ENCODE measurements around the gene VOPP1.

The VOPP1 gene

GRCh38 chr7:55589905-55590304 is 17.6 kb upstream of the VOPP1 start:
- Histone ChIP-seq H3K27ac (ENCODE audit: low read depth, low read length) (no peak overlapping the region), H3K4me3 (ENCODE audit: low read length) (no peak overlapping the region), H3K9me2 (replicated peaks; ENCODE audit: control insufficient read depth, low read length) (no peaks in the 10 kb centered on the region), H3K4me1 (ENCODE audit: control insufficient read depth, low read length) (no peaks in the 10 kb centered on the region), H3K27me3 (ENCODE audit: control insufficient read depth, low read length) (peaks cover 42% of the 10 kb centered on the region), H3F3A (ENCODE audit: control insufficient read depth, insufficient read depth) (no peaks in the 10 kb centered on the region), H3K4me2 (ENCODE audit: low read length) (no peak overlapping the region), H3K79me2 (ENCODE audit: control insufficient read depth, low read length) (no peaks in the 10 kb centered on the region), H4K20me1 (ENCODE audit: control insufficient read depth, insufficient read depth, low read depth, low read length) (no peaks in the 10 kb centered on the region), H3K36me3 (ENCODE audit: control insufficient read depth, low read length) (no peaks in the 10 kb centered on the region), H3K9me3 (ENCODE audit: control insufficient read depth, insufficient read depth, low read length) (no peaks in the 10 kb centered on the region)
- TF ChIP-seq, protein P1, sequence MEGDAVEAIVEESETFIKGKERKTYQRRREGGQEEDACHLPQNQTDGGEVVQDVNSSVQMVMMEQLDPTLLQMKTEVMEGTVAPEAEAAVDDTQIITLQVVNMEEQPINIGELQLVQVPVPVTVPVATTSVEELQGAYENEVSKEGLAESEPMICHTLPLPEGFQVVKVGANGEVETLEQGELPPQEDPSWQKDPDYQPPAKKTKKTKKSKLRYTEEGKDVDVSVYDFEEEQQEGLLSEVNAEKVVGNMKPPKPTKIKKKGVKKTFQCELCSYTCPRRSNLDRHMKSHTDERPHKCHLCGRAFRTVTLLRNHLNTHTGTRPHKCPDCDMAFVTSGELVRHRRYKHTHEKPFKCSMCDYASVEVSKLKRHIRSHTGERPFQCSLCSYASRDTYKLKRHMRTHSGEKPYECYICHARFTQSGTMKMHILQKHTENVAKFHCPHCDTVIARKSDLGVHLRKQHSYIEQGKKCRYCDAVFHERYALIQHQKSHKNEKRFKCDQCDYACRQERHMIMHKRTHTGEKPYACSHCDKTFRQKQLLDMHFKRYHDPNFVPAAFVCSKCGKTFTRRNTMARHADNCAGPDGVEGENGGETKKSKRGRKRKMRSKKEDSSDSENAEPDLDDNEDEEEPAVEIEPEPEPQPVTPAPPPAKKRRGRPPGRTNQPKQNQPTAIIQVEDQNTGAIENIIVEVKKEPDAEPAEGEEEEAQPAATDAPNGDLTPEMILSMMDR (IDR thresholded peaks at IDR 0.05; ENCODE audit: low read depth, low read length, poor library complexity, severe bottlenecking) = no peak
- TF ChIP-seq EZH2phosphoT487 (IDR thresholded peaks at IDR 0.05; ENCODE audit: borderline replicate concordance, low read length) = no peak

DNA sequence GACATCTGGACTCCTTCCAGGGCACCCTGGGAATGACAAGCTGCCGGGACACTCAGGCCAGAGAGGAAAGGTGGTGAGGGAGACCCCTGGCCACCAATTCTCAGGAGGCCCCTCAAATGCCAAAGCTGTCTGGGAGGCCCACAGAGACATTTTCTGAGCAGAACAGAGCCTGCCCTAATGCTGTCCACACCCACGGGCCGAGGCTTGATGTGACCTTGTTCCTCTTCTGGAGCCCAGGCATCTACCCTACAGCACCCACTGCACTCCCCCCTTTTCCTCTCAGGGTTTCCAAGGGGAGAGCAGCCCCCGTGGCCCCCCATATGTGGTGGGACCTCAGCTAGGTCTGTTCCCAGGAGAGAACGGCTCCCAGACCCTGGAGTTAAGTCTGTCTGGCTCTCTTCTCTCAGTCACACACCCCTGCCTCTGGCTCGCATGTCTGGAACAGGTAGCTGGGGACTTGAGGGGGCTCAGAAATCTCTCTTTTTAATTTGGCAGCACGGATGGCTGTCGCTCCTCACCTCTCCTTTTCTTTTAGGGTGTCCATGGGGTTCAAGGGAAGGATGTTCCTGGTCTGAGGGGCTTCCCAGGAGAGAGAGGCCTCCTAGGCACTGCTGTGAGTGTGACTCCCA is 16.8 kb upstream of the VOPP1 start:
- no peak overlapping the region for H3K4me2 ChIP-seq (ENCODE audit: low read length)
- H3K4me1 ChIP-seq (ENCODE audit: control insufficient read depth, low read length) = no peaks in the 10 kb centered on the region
- no peak overlapping the region for H3K4me3 ChIP-seq (ENCODE audit: low read length)
- peaks cover 42% of the 10 kb centered on the region for H3K27me3 ChIP-seq (ENCODE audit: control insufficient read depth, low read length)
- H3K27ac ChIP-seq (ENCODE audit: low read depth, low read length) = no peak overlapping the region
- H3K79me2 ChIP-seq (ENCODE audit: control insufficient read depth, low read length) = no peaks in the 10 kb centered on the region
- TF ChIP-seq, protein P1 (IDR thresholded peaks at IDR 0.05; ENCODE audit: low read depth, low read length, poor library complexity, severe bottlenecking) = no peak
- no peak for TF ChIP-seq EZH2phosphoT487 (IDR thresholded peaks at IDR 0.05; ENCODE audit: borderline replicate concordance, low read length)
- H3F3A ChIP-seq (ENCODE audit: control insufficient read depth, insufficient read depth) = no peaks in the 10 kb centered on the region
- H3K9me3 ChIP-seq (ENCODE audit: control insufficient read depth, insufficient read depth, low read length) = no peaks in the 10 kb centered on the region
- H3K9me2 ChIP-seq (replicated peaks; ENCODE audit: control insufficient read depth, low read length) = no peaks in the 10 kb centered on the region
- H4K20me1 ChIP-seq (ENCODE audit: control insufficient read depth, insufficient read depth, low read depth, low read length) = no peaks in the 10 kb centered on the region
- no peaks in the 10 kb centered on the region for H3K36me3 ChIP-seq (ENCODE audit: control insufficient read depth, low read length)

GRCh38 chr7:55588379-55588699 is 16.0 kb upstream of the VOPP1 start:
- TF ChIP-seq, protein P1 (IDR thresholded peaks at IDR 0.05; ENCODE audit: low read depth, low read length, poor library complexity, severe bottlenecking) = no peak
- no peak for TF ChIP-seq EZH2phosphoT487 (IDR thresholded peaks at IDR 0.05; ENCODE audit: borderline replicate concordance, low read length)
- Histone ChIP-seq H3K79me2 (ENCODE audit: control insufficient read depth, low read length) (no peaks in the 10 kb centered on the region), H3K27ac (ENCODE audit: low read depth, low read length) (no peak overlapping the region), H3F3A (ENCODE audit: control insufficient read depth, insufficient read depth) (no peaks in the 10 kb centered on the region), H3K4me3 (ENCODE audit: low read length) (no peak overlapping the region), H3K36me3 (ENCODE audit: control insufficient read depth, low read length) (no peaks in the 10 kb centered on the region), H3K4me2 (ENCODE audit: low read length) (no peak overlapping the region), H3K4me1 (ENCODE audit: control insufficient read depth, low read length) (no peaks in the 10 kb centered on the region), H3K9me3 (ENCODE audit: control insufficient read depth, insufficient read depth, low read length) (no peaks in the 10 kb centered on the region), H3K9me2 (replicated peaks; ENCODE audit: control insufficient read depth, low read length) (no peaks in the 10 kb centered on the region), H3K27me3 (ENCODE audit: control insufficient read depth, low read length) (peaks cover 42% of the 10 kb centered on the region), H4K20me1 (ENCODE audit: control insufficient read depth, insufficient read depth, low read depth, low read length) (no peaks in the 10 kb centered on the region)

All from DOHH2 (cell line).